GM21390 (cell line): ENCODE results near the gene IL1RL2.

ENCODE experiments used
- ATAC-seq: cut with Tn5 transposase; IDR thresholded peaks from one replicate; pipeline ENCODE4 v1.9.1; 2021; ENCODE audit not compliant: unreplicated experiment

The IL1RL2 gene

GRCh38 chr2:102158011-102158755, 28.6 kb upstream of the IL1RL2 start:
- no peak for ATAC-seq

GRCh38 chr2:102159295-102159694, 27.5 kb upstream of the IL1RL2 start:
- ATAC-seq: no peak

GRCh38 chr2:102166189-102166845, 20.5 kb upstream of the IL1RL2 start:
- no peak for ATAC-seq

GRCh38 chr2:102168026-102168771, 18.6 kb upstream of the IL1RL2 start:
- no peak for ATAC-seq

GRCh38 chr2:102171946-102172345, 14.9 kb upstream of the IL1RL2 start:
- ATAC-seq: no peak

GRCh38 chr2:102172745-102173144, 14.1 kb upstream of the IL1RL2 start:
- no peak for ATAC-seq

- no peak for ATAC-seq
Measured at GRCh38 chr2:102176172-102176571, 10.7 kb upstream of the IL1RL2 start.

GRCh38 chr2:102177814-102178478, 8.9 kb upstream of the IL1RL2 start:
- no peak for ATAC-seq

- ATAC-seq: no peak
Measured at GRCh38 chr2:102179061-102179460, 7.8 kb upstream of the IL1RL2 start.

- no peak for ATAC-seq
Measured at GRCh38 chr2:102179788-102180686, 6.8 kb upstream of the IL1RL2 start.

GRCh38 chr2:102180687-102180999, 6.2 kb upstream of the IL1RL2 start:
- no peak for ATAC-seq

GRCh38 chr2:102181376-102181775, 5.4 kb upstream of the IL1RL2 start:
- no peak for ATAC-seq

- ATAC-seq: no peak
Measured at GRCh38 chr2:102181919-102182635, 4.7 kb upstream of the IL1RL2 start.

GRCh38 chr2:102184018-102184417, 2.8 kb upstream of the IL1RL2 start:
- no peak for ATAC-seq

- no peak for ATAC-seq
Measured at GRCh38 chr2:102184568-102184967, 2.3 kb upstream of the IL1RL2 start.

GRCh38 chr2:102185347-102185746, 1.5 kb upstream of the IL1RL2 start:
- ATAC-seq: no peak

GRCh38 chr2:102187496-102188150, 800 bp downstream of the IL1RL2 start:
- ATAC-seq: no peak

- ATAC-seq: no peak
Measured at GRCh38 chr2:102190430-102191107, 3.7 kb downstream of the IL1RL2 start.

GRCh38 chr2:102191501-102191900, 4.7 kb downstream of the IL1RL2 start:
- no peak for ATAC-seq
